GM18526 (cell line): ENCODE data around the gene KMT2A.

Experiments used
- POLR2A ChIP-seq: IDR thresholded peaks from 3 replicates; pipeline ENCODE4 v1.6.1; 2011; ENCODE audit not compliant: insufficient read length; ENCODE audit errors: extremely low read depth

KMT2A gene

DNA sequence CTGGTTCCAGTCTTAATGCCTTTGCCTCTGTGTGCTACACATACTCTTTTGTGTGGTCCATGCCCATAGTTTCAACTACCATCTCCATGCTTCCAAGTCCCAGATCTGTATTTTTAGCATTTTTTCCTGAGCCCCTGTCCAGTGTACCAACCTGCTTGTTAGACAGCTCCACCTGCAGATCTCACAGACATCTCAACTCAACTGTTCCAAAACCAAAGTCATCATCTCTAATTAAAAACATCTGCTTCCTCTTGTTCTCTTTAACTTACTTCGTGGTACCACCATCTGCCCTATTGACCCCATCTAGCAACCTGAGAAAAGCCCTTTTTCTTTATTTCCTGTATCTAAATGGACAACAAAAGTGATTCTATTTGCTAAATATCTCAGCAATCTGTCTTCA is 8.6 kb upstream of the KMT2A start:
- TF ChIP-seq POLR2A = no peak

DNA sequence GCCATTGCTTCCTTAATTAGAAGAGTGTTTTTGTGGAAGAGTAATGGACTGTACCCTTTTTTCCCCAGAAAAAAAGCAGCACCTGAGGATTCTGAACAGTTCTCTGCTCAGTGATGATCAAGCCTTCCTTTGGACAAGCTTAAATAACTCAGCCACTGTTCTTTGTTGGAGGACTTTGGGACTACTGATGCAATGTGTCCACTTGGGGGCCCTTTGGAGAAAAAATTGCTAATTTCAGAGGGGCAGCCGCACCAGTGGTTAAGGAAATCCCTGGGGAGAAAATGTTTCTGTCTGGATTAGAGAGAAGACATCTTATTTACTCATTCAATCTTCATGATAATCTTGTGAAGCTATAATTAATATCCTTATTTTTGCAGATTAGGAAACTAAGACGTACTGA is 5.3 kb upstream of the KMT2A start:
- TF ChIP-seq POLR2A = no peak

DNA sequence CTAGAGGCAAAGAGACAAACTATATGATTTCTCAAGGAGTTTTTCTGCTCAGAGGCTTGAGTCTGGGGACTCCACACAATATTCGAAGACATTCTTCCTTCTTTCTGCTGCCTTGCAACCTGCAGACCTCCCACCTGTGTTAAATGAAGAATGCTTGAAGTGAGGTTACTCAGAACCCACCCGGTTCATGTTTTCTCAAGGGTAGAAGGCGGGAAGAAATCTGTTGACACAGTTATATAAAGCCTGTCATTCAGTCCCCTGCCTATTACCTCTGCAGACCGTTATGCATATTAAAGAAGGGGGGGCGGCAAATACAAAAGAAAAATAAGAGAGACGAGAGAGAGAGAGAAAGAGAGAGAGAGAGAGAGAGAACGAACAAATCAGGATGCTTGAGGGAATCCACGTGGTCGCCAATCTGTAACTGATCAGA is 2.2 kb upstream of the KMT2A start:
- no peak for TF ChIP-seq POLR2A

DNA sequence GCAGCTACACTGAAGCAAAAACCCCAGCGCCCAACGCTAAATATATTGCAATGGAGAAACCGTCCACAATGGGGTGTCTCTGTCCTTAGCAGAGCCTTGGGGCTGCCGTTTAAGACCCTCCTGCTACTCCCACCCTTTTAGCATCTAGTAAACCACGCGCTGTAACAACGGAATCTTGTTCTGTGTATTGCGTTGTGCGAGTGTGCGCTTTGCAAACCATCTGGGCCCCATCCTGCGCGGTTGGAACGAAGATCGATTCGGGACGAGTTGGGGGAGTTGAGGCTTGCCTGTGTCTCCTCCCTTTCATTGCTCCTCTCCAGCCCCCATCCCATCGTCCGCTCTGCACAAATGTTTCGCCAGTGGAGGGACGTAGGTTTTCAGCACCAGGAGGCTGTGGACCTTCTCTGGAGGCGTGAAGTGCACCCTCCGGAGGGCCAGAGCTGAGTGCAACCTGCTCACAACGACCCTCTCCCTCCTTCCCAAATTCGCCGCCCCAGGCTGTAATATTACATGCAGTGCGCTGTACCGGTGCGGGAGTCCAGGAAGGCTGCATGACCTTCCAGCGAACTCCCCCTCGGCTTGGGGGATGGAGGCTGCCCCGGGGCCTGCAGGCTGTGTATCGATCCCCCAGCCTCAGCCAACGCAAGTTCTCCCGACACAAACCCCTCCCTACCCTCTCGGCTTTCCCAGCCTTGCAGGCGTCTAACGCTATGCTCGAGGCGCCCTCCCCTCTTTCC is 1.6 kb upstream of the KMT2A start:
- TF ChIP-seq POLR2A = no peak

DNA sequence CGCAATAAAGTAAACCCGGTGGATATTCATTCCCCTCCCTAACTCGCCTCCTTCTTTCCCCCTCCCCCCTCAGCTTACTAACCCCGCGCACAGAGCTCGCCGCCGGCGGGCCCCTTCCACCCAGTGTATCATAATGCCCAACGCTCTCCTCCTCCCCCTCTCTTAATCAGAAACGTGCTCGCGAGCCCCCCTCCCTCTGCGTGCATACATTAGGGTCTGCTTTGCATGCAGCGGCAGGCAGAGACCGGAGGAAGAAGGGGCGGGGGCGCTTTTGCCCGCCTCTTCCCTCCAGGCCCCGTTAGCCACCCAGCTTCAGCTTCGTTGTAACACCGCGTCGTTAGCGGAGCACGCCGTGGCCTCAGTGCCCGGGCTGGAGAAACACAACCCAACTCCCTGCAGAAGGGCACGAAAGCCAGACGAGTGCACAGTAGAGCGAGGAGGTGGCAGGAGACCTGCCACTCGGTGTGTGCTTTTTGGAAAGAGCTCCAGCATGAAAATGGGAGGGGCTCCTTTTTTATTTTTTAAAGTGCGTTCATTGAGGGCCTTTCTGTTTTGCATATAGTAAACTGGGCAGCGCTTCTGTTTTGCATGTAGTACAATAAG is 901 bp upstream of the KMT2A start:
- TF ChIP-seq POLR2A = peak; percentile 52

DNA sequence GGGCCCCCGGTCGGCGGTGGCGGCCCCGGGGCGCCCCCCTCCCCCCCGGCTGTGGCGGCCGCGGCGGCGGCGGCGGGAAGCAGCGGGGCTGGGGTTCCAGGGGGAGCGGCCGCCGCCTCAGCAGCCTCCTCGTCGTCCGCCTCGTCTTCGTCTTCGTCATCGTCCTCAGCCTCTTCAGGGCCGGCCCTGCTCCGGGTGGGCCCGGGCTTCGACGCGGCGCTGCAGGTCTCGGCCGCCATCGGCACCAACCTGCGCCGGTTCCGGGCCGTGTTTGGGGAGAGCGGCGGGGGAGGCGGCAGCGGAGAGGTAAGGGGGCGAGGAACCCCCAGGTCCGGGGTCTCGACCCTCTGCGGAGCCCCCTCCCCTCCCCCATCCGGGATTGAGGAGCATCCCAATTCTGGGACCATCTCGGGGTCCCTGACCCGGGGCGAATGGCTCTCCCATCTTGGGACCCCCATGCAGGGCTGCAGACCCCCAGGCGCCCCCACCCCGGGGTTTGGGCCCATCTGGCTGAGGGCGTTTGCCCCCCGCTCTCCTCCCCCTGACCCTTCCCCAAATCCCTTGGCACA is 431 bp downstream of the KMT2A start:
- TF ChIP-seq POLR2A = no peak

DNA sequence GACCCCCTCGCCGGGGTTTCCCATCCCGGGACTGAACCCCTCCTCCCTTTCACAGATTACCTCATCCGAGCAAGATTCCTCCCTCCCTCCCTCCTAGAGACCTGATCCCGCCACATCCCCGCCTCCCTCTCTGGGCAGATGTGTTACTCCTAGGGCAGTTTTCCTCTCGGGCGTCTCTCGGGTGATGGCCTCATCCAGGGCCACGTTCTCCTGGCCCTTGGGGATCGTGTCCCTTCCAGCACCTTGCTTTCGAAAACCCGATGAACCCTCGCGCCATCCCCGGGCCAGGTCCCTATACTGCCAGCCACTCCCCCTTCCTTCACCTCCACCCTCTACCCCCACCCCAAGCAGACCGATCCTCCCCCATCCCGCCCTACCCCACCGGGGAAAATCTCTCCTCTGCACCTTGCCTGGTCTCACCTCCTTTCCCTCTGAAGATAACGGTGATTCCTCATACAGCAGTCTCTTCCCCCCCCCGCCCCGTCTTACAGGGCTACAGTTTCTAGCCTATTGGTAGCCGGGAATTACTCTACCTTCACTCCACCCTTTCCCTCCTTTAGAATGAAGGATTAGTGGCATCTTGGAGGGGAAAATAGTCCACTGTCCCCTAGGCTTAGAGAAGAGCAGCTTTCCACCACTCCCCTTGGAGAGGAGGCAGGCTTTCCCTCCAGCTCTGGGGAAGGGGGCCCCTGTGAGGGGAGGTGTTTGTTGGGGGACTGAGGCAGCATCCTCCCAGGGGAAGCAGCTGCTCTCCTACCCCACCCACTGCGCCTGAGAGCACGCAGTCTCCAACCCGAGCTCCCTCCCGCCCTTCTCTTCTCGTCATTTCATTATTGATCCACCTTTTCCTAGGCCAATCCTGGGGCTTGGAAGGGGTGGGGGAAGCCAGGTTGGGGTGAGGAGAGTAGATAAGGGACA is 1.2 kb downstream of the KMT2A start:
- TF ChIP-seq POLR2A = no peak

DNA sequence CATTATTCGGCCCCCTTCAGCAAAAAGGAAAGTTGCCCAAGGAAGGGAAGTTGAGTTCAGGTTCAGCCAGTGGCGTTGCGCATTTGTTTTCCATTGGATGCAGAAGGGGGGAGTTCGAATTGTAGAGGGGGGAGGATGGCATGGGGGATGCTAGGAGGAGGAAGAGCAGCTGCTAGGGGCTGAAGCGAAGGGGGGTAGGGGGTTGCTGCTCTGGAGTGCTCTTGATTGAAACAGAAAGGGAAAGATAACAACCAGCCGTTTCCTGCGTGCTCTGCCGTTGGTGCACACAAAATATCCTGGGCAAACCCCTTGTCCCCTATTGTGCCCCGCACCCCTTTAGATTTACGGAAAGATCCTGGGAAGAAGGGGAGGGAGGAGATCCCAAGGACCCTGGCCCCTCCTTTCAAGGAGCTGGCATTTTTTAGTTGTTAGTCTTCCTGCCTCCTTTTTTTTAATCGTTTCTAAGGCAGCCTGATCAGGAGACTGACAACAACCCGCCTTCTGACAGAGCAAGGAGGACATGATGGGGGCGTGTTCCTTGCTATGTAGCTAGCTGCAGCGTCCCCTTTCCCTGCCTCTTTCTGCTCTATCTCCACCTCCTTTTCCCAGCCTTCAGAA is 2.1 kb downstream of the KMT2A start:
- TF ChIP-seq POLR2A = no peak

DNA sequence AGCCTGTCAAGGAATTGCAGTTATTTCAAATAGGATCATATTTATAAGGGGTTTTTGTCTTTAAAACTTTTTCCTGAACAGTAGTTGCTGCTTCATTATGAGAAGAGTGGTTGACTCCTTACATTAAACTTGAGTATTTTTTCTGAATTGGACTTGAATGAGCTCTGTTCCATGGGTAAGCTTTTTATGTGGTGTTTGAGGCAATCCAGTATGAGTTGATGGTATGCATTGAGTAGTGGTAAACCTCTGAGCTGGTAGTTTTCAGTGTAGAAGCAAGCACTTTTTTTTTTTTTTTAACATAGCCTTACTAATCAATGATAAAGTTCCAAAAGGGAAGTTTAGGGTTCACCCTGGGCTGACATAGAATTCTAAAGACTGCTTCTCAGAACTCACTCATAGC is 3.4 kb downstream of the KMT2A start:
- no peak for TF ChIP-seq POLR2A

DNA sequence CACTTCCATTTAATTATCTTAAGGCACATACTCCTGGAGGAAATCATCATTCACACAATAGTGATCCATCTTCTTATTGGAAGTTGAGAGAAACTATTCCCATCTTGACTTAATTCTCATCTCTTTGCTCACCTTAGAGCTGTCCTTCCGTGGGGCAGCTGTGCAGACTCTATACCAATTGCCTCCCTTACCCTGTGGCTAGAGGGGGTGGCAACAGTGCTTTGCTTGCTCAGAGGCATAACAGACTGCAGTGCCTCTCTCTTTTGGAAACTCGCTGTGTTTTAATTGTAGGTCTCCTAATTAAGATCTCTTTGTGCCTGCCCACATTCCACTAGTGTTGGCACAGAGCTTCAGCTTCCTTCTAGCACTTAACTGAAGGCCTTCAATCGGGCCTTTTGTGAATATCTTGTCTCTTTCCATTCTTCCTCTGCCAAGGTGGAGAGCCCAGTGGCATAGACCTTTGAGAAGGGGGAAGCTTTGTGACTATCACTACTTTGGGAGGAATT is 5.5 kb downstream of the KMT2A start:
- no peak for TF ChIP-seq POLR2A

DNA sequence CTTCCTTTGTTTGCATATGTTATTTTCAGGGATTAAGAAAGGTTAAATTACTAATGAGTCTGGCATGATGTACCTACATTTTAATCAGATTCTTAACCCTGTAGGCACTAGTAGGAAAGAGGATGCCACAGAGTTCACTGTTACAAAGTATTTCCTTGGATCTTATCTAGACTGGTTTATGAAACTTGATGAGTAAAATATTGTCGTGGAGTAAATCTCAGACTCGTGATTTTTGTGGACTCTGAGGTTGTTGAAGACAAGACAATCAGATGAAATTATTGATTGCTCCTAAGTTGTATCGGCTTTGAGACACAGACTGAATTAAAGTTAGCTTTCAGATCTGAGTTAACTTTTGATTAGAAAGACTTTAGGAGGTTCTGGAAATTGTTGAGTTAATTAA is 6.0 kb downstream of the KMT2A start:
- no peak for TF ChIP-seq POLR2A

DNA sequence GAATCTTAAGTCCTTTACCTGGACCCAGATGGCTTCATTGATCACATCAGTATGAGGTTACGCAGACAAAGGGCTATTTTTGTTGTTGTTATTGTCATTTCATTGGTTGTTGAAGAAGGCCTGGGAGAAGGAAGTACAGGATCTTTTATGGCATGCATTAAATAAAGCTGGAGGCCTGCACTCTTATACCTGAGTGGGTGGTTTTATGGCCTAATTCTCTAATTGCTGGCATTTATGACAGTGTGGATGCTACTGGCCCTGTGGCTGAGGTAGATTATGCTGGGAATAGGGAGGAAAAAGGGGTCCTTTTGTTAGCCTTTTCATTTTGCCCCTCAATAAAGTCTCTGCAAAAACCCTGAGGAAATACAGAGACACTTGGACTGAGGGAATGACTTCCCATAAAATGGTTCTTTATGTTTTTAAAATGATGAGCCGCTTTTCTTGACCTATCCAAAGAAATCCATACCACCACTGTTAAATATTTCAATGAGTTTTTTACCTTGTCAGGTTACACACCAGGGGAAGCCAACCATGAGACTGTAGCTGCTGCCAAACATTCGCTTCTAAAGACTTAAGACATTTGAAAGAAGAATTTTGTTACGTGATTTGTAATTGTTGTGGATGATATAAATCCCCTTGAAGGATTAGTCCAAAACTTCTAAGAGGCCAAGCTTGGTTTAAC is 6.8 kb downstream of the KMT2A start:
- TF ChIP-seq POLR2A = no peak

DNA sequence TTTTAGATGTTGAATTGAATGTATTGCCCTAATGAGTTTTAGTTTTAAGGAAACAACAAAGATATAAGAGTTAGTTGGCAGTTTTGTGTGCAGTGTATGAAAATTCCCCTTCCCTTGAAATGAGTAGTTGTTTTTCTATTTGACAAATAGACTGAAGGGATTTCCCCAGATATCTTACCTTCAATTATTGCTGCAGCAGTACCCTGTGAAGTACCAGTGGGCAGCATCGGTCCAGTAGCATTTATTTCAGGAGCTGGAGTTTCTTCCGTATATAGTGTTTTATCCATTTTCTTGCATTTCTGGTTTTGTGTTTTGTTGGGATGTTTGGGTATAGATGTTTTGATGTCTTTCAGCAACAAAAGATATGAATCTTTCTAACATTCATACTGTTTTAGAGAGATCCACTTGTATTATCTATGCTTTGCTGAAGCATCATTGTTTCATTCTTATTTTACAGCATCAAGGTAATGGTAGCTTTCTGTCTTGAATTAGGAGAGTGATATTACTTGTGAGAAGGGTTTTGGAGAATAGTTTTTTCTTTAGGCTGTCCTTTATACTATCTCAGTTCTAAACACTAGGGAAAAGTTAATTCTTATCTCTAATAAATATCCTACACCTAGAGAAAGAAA is 7.4 kb downstream of the KMT2A start:
- TF ChIP-seq POLR2A = no peak

DNA sequence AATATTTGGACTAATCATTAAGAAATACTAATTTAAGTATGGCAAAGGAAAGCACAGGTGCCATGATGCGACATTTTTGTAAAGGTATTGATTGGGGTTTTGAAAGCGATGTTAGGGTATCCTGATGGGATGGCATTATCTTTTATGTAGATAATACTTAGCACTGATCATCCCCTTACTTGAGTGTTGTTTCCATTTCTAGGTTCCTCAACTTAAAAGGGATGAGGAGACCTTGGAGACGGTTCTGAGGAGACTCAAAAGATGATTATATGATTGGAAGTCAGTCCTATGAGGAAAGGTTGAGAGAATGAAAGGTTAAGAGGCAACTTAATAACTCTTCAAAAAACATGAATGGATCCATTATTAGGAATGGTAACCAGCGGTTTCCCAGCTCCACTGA is 11.1 kb downstream of the KMT2A start:
- no peak for TF ChIP-seq POLR2A

DNA sequence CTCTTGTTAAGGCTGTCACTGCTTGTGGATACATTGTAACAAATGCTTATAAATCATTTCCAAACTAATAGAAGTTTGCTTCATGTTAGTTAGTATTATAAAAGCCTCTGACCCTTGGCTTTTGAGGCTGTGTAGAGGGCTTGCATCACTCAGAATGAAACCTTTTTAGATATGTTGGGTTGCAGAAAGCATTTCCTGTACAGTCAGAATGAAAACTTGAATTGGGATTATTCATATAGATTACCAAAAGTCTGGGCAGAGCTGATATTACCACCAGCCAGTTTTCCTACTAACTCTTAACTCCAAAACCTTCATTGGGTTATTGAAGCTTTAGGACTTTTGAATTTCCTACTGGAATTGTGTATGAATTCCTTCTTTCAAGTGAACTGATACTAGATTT is 12.0 kb downstream of the KMT2A start:
- TF ChIP-seq POLR2A = no peak
